GM12878 (cell line): ENCODE data around the gene THYN1. TPM values are rescaled to one million over a fixed set of nuclear protein-coding genes. Genes with fewer than 3 reads are reported as not detected.

Source experiments
- ATAC-seq: fragments of 200-7000 bp; cut with Tn5 transposase; 3 replicates; pipeline ENCODE4 v1.9.1; 2020; ENCODE audit warnings: mild to moderate bottlenecking, moderate library complexity
- BruUV-seq: library from RNA; stranded (reverse); fragments of 400-500 nt; replicated peaks from 2 replicates; lab custom pipeline; 2021; lab: Mats Ljungman, UMichigan
- CTCF ChIA-PET: fragments of 300-600 bp; sonication (Branson Sonifier 250); formaldehyde crosslinking; extraction: SDS; loops from one replicate; lab custom pipeline; 2021; ENCODE audit warnings: inconsistent platforms; lab: Yijun Ruan, JAX
- POLR2A ChIA-PET: fragments of 350-600 bp; formaldehyde crosslinking; extraction: SDS; loops from one replicate; lab custom pipeline; 2021; ENCODE audit warnings: inconsistent platforms; lab: Charles Lee
- RAD21 ChIA-PET: fragments of 300-600 bp; sonication (Branson Sonifier 250); formaldehyde crosslinking; loops from one replicate; lab custom pipeline; 2023; ENCODE audit warnings: antibody characterized with exemption; ENCODE audit not compliant: unreplicated experiment; lab: Charles Lee
- SMC1A ChIA-PET: fragments of 300-600 bp; sonication (Branson Sonifier 250); formaldehyde crosslinking; loops from one replicate; lab custom pipeline; 2023; ENCODE audit not compliant: unreplicated experiment, uncharacterized antibody; lab: Charles Lee
- DNase-seq: peaks from one replicate; pipeline ENCODE4 v3.0.0-alpha.2; 2011; ENCODE audit warnings: low read depth, low spot score
- FAIRE-seq: peaks from 3 replicates; lab custom pipeline; 2011; peaks lifted over from hg19 to GRCh38; lab: Jason Lieb, UNC
- H2AFZ ChIP-seq: 2 replicates; pipeline ENCODE4 v1.6.0; 2011; ENCODE audit warnings: low read depth, low read length, control low read depth; ENCODE audit not compliant: control insufficient read depth
- H3K27ac ChIP-seq: 2 replicates; pipeline ENCODE4 v1.5.1; 2011; ENCODE audit warnings: control low read depth; ENCODE audit not compliant: control insufficient read depth, insufficient read depth
- H3K27me3 ChIP-seq, 2 experiments: replicated peaks in 1 of 2; 2 replicates each; pipeline versions ENCODE4 v1.6.0 to v1.6.1; 2011; ENCODE audit warnings: low read length in 1 of 2; ENCODE audit not compliant: control insufficient read depth in 2 of 2, insufficient read depth in 2 of 2
- H3K36me3 ChIP-seq, 2 experiments: 2 replicates each; pipeline ENCODE4 v1.5.1; 2011; ENCODE audit warnings: low read length in 1 of 2; ENCODE audit not compliant: control insufficient read depth in 2 of 2, insufficient read depth in 2 of 2
- H3K4me1 ChIP-seq: 2 replicates; pipeline ENCODE4 v1.6.1; 2011; ENCODE audit warnings: mild to moderate bottlenecking, low read length, moderate library complexity, mixed read lengths; ENCODE audit not compliant: control insufficient read depth, insufficient read depth
- H3K4me2 ChIP-seq: 2 replicates; pipeline ENCODE4 v1.6.0; 2011; ENCODE audit warnings: control low read depth; ENCODE audit not compliant: control insufficient read depth, insufficient read depth
- H3K4me3 ChIP-seq: fragments of 200-600 bp; sonication (generic); 2 replicates; pipeline ENCODE4 v1.5.1; 2016
- H3K79me2 ChIP-seq: 2 replicates; pipeline ENCODE4 v1.6.0; 2011; ENCODE audit warnings: low read length; ENCODE audit not compliant: control insufficient read depth, insufficient read depth
- H3K9ac ChIP-seq: 2 replicates; pipeline ENCODE4 v1.8.0; 2011; ENCODE audit warnings: low read length, control low read depth, mixed read lengths; ENCODE audit not compliant: control insufficient read depth, insufficient read depth
- H3K9me3 ChIP-seq: replicated peaks from 3 replicates; pipeline ENCODE4 v1.5.1; 2011; ENCODE audit warnings: mild to moderate bottlenecking, low read length; ENCODE audit not compliant: control insufficient read depth, insufficient read depth
- H4K20me1 ChIP-seq: 2 replicates; pipeline ENCODE4 v1.6.0; 2011; ENCODE audit not compliant: control insufficient read depth, insufficient read depth
- ASH2L ChIP-seq: fragments of 300-600, 200-600 bp; sonication (generic); IDR thresholded peaks from 2 replicates; pipeline ENCODE4 v1.6.1; 2017; ENCODE audit warnings: low read depth, mild to moderate bottlenecking, borderline replicate concordance
- CHD1 ChIP-seq: IDR thresholded peaks from 2 replicates; pipeline ENCODE4 v1.6.1; 2012; ENCODE audit warnings: low read depth, low read length, improper control_type of control experiment
- CREB1 ChIP-seq: IDR thresholded peaks from 2 replicates; pipeline ENCODE4 v1.6.1; 2012; ENCODE audit warnings: low read depth, mild to moderate bottlenecking, inconsistent platforms
- HCFC1 ChIP-seq: fragments of 150-350 bp; IDR thresholded peaks from 2 replicates; pipeline ENCODE4 v1.6.1; 2014; ENCODE audit warnings: low read length
- MEF2A ChIP-seq: IDR thresholded peaks from 2 replicates; pipeline ENCODE4 v1.6.1; 2011; ENCODE audit warnings: low read depth, mild to moderate bottlenecking, low read length, moderate library complexity; ENCODE audit not compliant: insufficient read depth
- MTA3 ChIP-seq: IDR thresholded peaks from 2 replicates; pipeline ENCODE4 v1.6.1; 2012; ENCODE audit warnings: low read length, inconsistent platforms, borderline replicate concordance
- NBN ChIP-seq: fragments of 450-650 bp; IDR thresholded peaks from 2 replicates; pipeline ENCODE4 v1.6.1; 2016
- PAX5 ChIP-seq: IDR thresholded peaks from 2 replicates; pipeline ENCODE4 v1.6.1; 2011; ENCODE audit warnings: low read depth, low read length, borderline replicate concordance
- SUPT20H ChIP-seq: IDR thresholded peaks from 2 replicates; pipeline ENCODE4 v1.6.1; 2011; ENCODE audit warnings: low read depth, mild to moderate bottlenecking, low read length, moderate library complexity, borderline replicate concordance; ENCODE audit not compliant: control insufficient read depth
- TCF12 ChIP-seq: IDR thresholded peaks from 2 replicates; pipeline ENCODE4 v1.6.1; 2011; ENCODE audit warnings: low read depth, mild to moderate bottlenecking, low read length
- TCF3 ChIP-seq: IDR thresholded peaks from 2 replicates; pipeline ENCODE4 v1.6.1; 2012; ENCODE audit warnings: low read depth, mild to moderate bottlenecking, low read length, borderline replicate concordance; ENCODE audit not compliant: insufficient read depth
- TCF7 ChIP-seq: IDR thresholded peaks from 2 replicates; pipeline ENCODE4 v1.6.1; 2014; ENCODE audit warnings: antibody characterized with exemption, borderline replicate concordance
- ZNF384 ChIP-seq: IDR thresholded peaks from 2 replicates; pipeline ENCODE4 v1.6.1; 2012; ENCODE audit warnings: low read depth, mild to moderate bottlenecking, low read length, improper control_type of control experiment, borderline replicate concordance
- ZSCAN29 ChIP-seq: fragments of 450-650 bp; IDR thresholded peaks from 2 replicates; pipeline ENCODE4 v1.6.1; 2017; ENCODE audit warnings: mild to moderate bottlenecking, moderate library complexity
- WGBS: methylation state at CpG from one replicate; pipeline ENCODE4 v1.1.6; 2016; ENCODE audit warnings: low lambda C conversion rate; ENCODE audit not compliant: insufficient replicate concordance, insufficient coverage; ENCODE audit errors: missing lambda C conversion rate; 5-methylcytosine and 5-hydroxymethylcytosine counted together
- in situ Hi-C: fragments of 300-500 bp; cut with MboI; formaldehyde crosslinking; loops from 9 replicates; pipeline ENCODE4 v1.14.3; 2018; ENCODE audit warnings: mixed read lengths
- intact Hi-C: fragments of 100-400 bp; cut with micrococcal nuclease; formaldehyde crosslinking; loops from one replicate; pipeline ENCODE4 v1.14.2; 2022; ENCODE audit not compliant: unreplicated experiment
- polyA plus RNA-seq, 11 experiments: library from polyadenylated mRNA; depleted of rRNA in 4 of 11; unstranded in 6 of 11; stranded (reverse) in 5 of 11; fragments of >200 nt; fragmentation: Nextera tagmentation in 4 of 11; fragmentation: Illumina TruSeq in 1 of 11; extraction: Ambion mirVana in 4 of 11; extraction: Trizol in 1 of 11; gene quantifications; 1 replicate in 1 of 11; 2 replicates in 10 of 11; pipeline versions ENCODE4 v1.2.1 to v1.2.3, GENCODE V29; 2011 to 2016; ENCODE audit warnings: inconsistent platforms in 2 of 11, missing spikeins in 2 of 11, low read depth in 1 of 11
- total RNA-seq, 4 experiments: library from RNA; depleted of rRNA in 3 of 4; stranded (reverse); fragments of >200 nt in 3 of 4; fragmentation: Illumina TruSeq in 1 of 4; extraction: Trizol in 1 of 4; gene quantifications; 2 replicates each; pipeline versions ENCODE4 v1.2.1 to v1.2.3, GENCODE V29; 2013 to 2021
- TF ChIP-seq, protein P1 (sequence below): fragments of 450-650 bp; conservative IDR thresholded peaks from 2 replicates; pipeline ENCODE4 v1.6.1; 2017; ENCODE audit warnings: mild to moderate bottlenecking, moderate library complexity
- TF ChIP-seq, protein P2 (sequence below): fragments of 450-650 bp; IDR thresholded peaks from 2 replicates; pipeline ENCODE4 v1.6.1; 2017; ENCODE audit warnings: mild to moderate bottlenecking, moderate library complexity

The THYN1 gene
- total and polyA plus RNA-seq, 10 of the 15 experiments (the other 5 are each of a cell fraction or from before 2014, with no cell fraction given) = 45.7 to 221 (median 96.3) TPM

DNA sequence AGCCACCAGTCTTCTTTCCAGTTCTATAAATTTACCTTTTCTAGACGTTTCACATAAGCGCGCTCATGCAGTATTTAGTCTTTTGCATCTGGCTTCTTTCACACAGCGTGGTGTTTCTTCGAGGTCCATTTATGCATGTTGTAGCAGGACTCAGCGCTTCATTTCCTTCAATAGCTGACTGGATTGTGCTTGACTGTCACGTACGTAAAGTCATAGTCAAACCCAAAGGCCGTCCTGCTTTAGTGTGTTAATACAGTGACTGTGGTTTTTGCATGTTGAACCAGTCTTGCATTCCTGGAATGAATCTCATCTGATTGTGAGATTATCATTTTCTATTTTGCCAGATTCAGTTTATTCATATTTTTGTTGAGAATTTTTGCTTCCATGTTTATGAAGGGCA is 41.5 kb upstream of the THYN1 start:
- Histone ChIP-seq H3K27me3 (peaks cover 0 to 2% of the 10 kb centered on the region in 2 experiments; a peak in 1 of 4 replicates), H3K9ac (no peak overlapping the region), H3K27ac (no peak overlapping the region), H3K79me2 (no peaks in the 10 kb centered on the region), H3K4me3 (no peak overlapping the region), H3K4me1 (no peaks in the 10 kb centered on the region), H2AFZ (no peak overlapping the region), H3K9me3 (no peaks in the 10 kb centered on the region), H3K4me2 (no peak overlapping the region)
- FAIRE-seq (no peak), DNase-seq (no peak), ATAC-seq (no peak)
- 22% methylated on average over 9 of the region's 9 CpGs for WGBS
- POLR2A ChIA-PET = no interaction called here
- RAD21 ChIA-PET = no interaction called here
- TF ChIP-seq, protein P1, sequence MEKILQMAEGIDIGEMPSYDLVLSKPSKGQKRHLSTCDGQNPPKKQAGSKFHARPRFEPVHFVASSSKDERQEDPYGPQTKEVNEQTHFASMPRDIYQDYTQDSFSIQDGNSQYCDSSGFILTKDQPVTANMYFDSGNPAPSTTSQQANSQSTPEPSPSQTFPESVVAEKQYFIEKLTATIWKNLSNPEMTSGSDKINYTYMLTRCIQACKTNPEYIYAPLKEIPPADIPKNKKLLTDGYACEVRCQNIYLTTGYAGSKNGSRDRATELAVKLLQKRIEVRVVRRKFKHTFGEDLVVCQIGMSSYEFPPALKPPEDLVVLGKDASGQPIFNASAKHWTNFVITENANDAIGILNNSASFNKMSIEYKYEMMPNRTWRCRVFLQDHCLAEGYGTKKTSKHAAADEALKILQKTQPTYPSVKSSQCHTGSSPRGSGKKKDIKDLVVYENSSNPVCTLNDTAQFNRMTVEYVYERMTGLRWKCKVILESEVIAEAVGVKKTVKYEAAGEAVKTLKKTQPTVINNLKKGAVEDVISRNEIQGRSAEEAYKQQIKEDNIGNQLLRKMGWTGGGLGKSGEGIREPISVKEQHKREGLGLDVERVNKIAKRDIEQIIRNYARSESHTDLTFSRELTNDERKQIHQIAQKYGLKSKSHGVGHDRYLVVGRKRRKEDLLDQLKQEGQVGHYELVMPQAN = no peak
- TF ChIP-seq TCF12 = no peak
- no peak for TF ChIP-seq MEF2A
- TF ChIP-seq ZSCAN29 = no peak
- no peak for TF ChIP-seq ASH2L
- TF ChIP-seq CREB1 = no peak
- no peak for TF ChIP-seq ZNF384
- no peak for TF ChIP-seq HCFC1
- no peak for TF ChIP-seq NBN
- no peak for TF ChIP-seq TCF3
- TF ChIP-seq TCF7 = no peak
- no peak for TF ChIP-seq SUPT20H
- TF ChIP-seq CHD1 = no peak
- TF ChIP-seq, protein P2, sequence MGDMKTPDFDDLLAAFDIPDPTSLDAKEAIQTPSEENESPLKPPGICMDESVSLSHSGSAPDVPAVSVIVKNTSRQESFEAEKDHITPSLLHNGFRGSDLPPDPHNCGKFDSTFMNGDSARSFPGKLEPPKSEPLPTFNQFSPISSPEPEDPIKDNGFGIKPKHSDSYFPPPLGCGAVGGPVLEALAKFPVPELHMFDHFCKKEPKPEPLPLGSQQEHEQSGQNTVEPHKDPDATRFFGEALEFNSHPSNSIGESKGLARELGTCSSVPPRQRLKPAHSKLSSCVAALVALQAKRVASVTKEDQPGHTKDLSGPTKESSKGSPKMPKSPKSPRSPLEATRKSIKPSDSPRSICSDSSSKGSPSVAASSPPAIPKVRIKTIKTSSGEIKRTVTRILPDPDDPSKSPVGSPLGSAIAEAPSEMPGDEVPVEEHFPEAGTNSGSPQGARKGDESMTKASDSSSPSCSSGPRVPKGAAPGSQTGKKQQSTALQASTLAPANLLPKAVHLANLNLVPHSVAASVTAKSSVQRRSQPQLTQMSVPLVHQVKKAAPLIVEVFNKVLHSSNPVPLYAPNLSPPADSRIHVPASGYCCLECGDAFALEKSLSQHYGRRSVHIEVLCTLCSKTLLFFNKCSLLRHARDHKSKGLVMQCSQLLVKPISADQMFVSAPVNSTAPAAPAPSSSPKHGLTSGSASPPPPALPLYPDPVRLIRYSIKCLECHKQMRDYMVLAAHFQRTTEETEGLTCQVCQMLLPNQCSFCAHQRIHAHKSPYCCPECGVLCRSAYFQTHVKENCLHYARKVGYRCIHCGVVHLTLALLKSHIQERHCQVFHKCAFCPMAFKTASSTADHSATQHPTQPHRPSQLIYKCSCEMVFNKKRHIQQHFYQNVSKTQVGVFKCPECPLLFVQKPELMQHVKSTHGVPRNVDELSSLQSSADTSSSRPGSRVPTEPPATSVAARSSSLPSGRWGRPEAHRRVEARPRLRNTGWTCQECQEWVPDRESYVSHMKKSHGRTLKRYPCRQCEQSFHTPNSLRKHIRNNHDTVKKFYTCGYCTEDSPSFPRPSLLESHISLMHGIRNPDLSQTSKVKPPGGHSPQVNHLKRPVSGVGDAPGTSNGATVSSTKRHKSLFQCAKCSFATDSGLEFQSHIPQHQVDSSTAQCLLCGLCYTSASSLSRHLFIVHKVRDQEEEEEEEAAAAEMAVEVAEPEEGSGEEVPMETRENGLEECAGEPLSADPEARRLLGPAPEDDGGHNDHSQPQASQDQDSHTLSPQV = no peak
- TF ChIP-seq MTA3 = no peak
- TF ChIP-seq PAX5 = no peak
- TF ChIP-seq, all 136 proteins: peak for 0
- Histone ChIP-seq H4K20me1 (no peaks in the 10 kb centered on the region), H3K36me3 (no peaks in the 10 kb centered on the region)
- BruUV-seq = no TSS peak
- SMC1A ChIA-PET = no interaction called here
- intact Hi-C loops = no loop called here
- in situ Hi-C loops = no loop called here
- CTCF ChIA-PET = no interaction called here
